HG03039 (cell line): ENCODE data around the gene STX12.

Experiments used
- ATAC-seq: cut with Tn5 transposase; IDR thresholded peaks from one replicate; pipeline ENCODE4 v1.9.1; 2021; ENCODE audit warnings: mild to moderate bottlenecking, moderate library complexity; ENCODE audit not compliant: unreplicated experiment

Gene STX12

GRCh38 chr1:27772932-27773825 lies at the start of gene STX12:
STX12 (plus strand) TSS chr1:27773219; CDS start chr1:27773308, 89 bp downstream.
- peak; percentile 92 for ATAC-seq

- no peak for ATAC-seq
Measured at GRCh38 chr1:27724961-27725373, 48.1 kb upstream of the STX12 start.

GRCh38 chr1:27725374-27726172 lies 47.4 kb upstream of the STX12 start, which contains the start of gene FAM76A:
FAM76A (plus strand) TSS chr1:27725961; CDS start chr1:27726081, 120 bp downstream.
- ATAC-seq, result peak; percentile 94

GRCh38 chr1:27726173-27727044 lies 46.6 kb upstream of the STX12 start:
- ATAC-seq, result peak; percentile 21

DNA sequence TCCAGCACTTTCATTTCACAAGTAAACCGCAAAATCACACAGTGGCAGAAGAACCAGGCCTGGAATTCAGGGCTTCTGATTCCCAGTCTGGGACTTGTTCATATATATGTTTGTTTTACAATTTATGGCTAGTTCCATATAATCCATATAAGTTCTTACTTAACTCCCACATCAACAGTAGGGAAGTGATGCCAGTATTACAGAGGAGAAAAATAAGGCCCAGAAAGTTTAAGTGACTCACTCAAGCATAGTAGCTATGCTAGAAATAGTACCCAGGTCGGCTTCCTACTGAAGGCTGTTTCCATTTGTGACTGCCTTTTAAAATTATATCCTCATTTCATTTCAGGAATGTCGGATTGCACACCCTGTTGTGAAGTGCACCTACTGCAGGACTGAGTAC lies 45.9 kb upstream of the STX12 start:
- no peak for ATAC-seq

DNA sequence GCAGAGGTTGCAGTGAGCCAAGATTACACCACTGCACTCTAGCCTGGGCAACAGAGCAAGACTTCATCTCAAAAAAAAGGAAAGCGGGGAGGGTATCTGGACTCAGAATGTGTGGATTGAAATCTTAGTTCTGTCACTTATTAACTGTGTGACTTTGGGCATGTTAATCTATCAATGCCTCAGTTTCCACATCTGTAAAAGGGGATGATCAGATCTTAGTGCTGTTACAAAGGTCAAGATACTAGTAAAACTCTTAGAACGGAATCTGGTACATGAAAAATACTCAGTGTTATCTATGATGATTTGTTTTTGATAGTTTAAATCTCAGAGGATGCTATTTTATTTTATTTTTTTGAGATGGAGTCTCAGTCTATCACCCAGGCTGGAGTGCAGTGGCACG lies 36.8 kb upstream of the STX12 start:
- ATAC-seq, result no peak

- ATAC-seq, result no peak
Measured at GRCh38 chr1:27741121-27741520, 31.9 kb upstream of the STX12 start.

DNA sequence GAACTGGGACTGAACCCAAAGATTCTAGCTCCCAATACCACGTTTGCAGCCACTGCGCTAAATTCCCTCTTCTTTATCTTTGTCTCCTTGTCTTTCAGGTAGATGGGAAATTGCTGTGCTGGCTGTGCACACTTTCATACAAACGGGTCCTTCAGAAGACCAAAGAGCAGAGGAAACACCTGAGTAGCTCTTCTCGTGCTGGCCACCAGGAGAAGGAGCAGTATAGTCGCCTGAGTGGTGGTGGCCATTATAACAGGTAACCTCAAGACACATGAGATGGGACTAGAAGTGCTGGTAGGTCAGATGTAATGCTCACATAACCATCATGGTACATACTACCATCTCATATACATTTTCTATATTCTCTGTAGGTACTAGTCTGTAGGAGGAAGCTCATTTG lies 28.5 kb upstream of the STX12 start:
- no peak for ATAC-seq

- ATAC-seq, result no peak
Measured at GRCh38 chr1:27745466-27745865, 27.6 kb upstream of the STX12 start.

- no peak for ATAC-seq
Measured at GRCh38 chr1:27752360-27752759, 20.7 kb upstream of the STX12 start.

- ATAC-seq, result no peak
Measured at GRCh38 chr1:27755286-27755685, 17.7 kb upstream of the STX12 start.

- no peak for ATAC-seq
Measured at GRCh38 chr1:27755865-27756264, 17.2 kb upstream of the STX12 start.

DNA sequence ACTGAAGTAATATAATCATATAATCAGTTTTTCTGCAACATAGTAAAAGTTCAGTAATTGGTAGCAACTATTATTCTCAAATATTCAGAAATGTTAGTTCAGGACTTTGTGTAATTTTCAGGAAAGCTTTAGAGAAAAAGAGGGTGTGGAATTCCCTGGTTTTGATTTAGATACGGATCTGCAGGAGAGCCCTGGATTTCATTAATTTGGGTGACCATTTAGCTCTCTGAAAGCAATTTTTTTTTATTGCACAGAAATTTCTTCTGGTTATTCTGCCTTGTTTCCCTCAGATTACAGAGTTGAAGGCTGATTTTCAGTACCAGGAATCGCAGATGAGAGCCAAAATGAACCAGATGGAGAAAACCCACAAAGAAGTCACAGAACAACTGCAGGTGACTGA lies 13.8 kb upstream of the STX12 start:
- no peak for ATAC-seq

DNA sequence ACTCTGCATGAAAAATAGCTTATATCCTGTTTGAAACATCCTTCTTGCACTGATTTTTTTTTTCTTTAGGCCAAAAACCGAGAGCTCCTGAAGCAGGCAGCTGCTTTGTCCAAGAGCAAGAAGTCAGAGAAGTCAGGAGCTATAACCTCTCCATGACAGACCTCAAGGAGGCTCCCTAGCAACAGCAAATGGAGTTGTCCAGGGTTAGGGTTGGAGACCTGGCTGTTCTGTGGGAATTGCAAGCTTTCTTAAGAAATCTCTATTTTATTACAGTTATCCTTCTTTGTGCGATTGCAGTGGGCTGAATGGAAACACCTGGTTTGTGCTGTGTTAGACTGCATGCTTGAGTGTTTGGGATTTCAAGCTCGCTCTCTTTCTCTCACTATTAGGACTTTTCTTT lies 12.6 kb upstream of the STX12 start:
- ATAC-seq, result no peak

- ATAC-seq, result no peak
Measured at GRCh38 chr1:27762033-27762432, 11.0 kb upstream of the STX12 start.

- no peak for ATAC-seq
Measured at GRCh38 chr1:27763358-27763757, 9.7 kb upstream of the STX12 start.

DNA sequence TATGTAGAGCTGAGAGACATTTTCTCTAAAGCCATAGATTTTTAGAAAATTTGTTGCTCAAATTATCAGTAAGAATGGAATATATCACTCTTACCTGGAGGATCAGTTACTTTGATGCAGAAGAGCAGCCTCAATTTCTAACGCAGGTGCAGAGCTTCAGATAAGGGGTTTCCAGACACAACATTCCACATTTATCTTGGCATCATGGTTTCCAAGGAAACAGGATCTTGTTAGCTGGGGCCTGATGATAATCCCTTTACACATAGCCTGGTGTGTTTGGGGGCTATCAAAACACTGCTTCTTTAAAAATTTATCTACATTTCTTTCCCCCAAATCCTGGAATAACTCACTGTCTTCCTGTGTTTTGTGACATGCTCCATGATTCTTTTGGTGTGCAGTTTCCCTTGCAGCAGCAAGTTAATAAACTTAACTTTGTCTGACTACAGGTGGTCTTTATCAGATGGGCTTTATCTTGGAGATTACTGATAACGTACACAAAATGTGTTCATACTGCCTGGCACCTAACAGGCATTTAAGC lies 2.7 kb upstream of the STX12 start:
- no peak for ATAC-seq

- no peak for ATAC-seq
Measured at GRCh38 chr1:27772036-27772931, 735 bp upstream of the STX12 start.

DNA sequence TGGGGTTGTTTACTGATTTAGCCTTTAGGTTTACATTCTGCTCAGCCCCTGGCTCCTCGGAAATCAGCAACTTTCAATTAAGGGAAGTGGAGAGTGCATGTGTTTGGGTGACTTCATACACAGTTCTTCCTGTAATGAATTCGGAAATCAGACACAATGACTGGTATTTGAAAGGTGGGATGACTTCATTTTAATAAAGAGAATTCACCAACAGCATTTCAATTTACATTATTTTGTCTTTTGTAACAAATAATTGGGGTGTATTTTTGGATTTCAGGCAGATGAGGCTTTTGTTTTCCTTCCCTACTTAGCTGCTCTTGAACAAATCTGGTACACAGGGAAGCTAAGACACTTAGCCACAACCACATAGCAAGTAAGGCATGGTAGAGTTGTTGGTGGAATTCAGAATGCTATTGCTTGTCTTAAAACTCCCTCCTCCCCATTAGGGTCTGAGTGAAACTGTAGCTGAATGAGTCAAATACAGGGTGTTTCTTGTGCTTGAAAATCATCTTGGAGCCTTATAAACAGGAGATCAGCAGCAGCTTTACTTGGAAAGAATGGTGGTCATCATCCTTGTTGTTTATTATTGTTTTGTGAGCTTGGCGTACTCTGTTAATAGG lies 917 bp downstream of the STX12 start:
- ATAC-seq, result peak; percentile 7
